ENCODE results near the gene DNM1.

GRCh38 chr9:128249558-128249907 is 46.4 kb downstream of the DNM1 start:
- TF ChIP-seq CTCF (conservative IDR thresholded peaks at IDR 0.05; ENCODE audit: low read length) = no peak
- no peak for TF ChIP-seq EZH2phosphoT487 (IDR thresholded peaks at IDR 0.05; ENCODE audit: borderline replicate concordance, low read depth, low read length)
